K562 (cell line): ENCODE measurements around the gene LIMS1. TPM values are rescaled to one million over a fixed set of nuclear protein-coding genes. Genes with fewer than 3 reads are reported as not detected.

ENCODE experiments used
- ATAC-seq: fragments of 200-7000 bp; cut with Tn5 transposase; 3 replicates; pipeline ENCODE4 v1.9.1; 2020; ENCODE audit warnings: moderate library complexity
- BruUV-seq: library from RNA; stranded (reverse); fragments of 400-500 nt; replicated peaks from 2 replicates; lab custom pipeline; 2021; lab: Mats Ljungman, UMichigan
- CTCF ChIA-PET: fragments of 300-600 bp; formaldehyde crosslinking; extraction: SDS; loops from one replicate; lab custom pipeline; 2021; ENCODE audit warnings: low intra/inter-chr PET ratio; lab: Yijun Ruan, JAX
- POLR2A ChIA-PET: fragments of 300-600, 350-650 bp; sonication (Branson Sonifier 250); formaldehyde crosslinking; extraction: SDS; loops from one replicate; lab custom pipeline; 2021; ENCODE audit warnings: antibody characterized with exemption, inconsistent platforms; lab: Yijun Ruan, JAX
- DNase-seq, 4 experiments: peaks; one replicate each; pipeline versions ENCODE4 v3.0.0 to v3.0.0-alpha.2; 2011 to 2018; ENCODE audit warnings: low spot score in 3 of 4, mixed read lengths in 3 of 4; ENCODE audit errors: extremely low read depth in 1 of 4
- FAIRE-seq: peaks from 2 replicates; lab custom pipeline; 2011; peaks lifted over from hg19 to GRCh38; lab: Jason Lieb, UNC
- H2AFZ ChIP-seq: 2 replicates; pipeline ENCODE4 v1.6.0; 2011; ENCODE audit warnings: low read depth, low read length, control low read depth, inconsistent platforms
- H3K27ac ChIP-seq: fragments of 200-600 bp; 3 replicates; pipeline ENCODE4 v1.8.0; 2011; ENCODE audit warnings: low read depth, mild to moderate bottlenecking, control low read depth, inconsistent platforms, low read length, moderate library complexity, mixed read lengths; ENCODE audit errors: extremely low read depth
- H3K27me3 ChIP-seq, 2 experiments: fragments of 300-600 bp in 1 of 2; 2 replicates in 1 of 2; 3 replicates in 1 of 2; pipeline versions ENCODE4 v1.6.0 to v1.8.0; 2011; ENCODE audit warnings: inconsistent platforms in 2 of 2, low read length in 2 of 2, mild to moderate bottlenecking in 1 of 2, mixed read lengths in 1 of 2, moderate library complexity in 1 of 2; ENCODE audit not compliant: control insufficient read depth in 2 of 2, insufficient read depth in 2 of 2
- H3K36me3 ChIP-seq: fragments of 300-600 bp; 3 replicates; pipeline ENCODE4 v1.8.0; 2011; ENCODE audit warnings: mild to moderate bottlenecking, low read length, inconsistent platforms; ENCODE audit not compliant: control insufficient read depth, insufficient read depth
- H3K4me1 ChIP-seq, 2 experiments: fragments of 200-600 bp in 1 of 2; replicated peaks in 1 of 2; 2 replicates in 1 of 2; 3 replicates in 1 of 2; pipeline versions ENCODE4 v1.5.1 to v1.8.0; 2011; ENCODE audit warnings: inconsistent platforms in 2 of 2, low read length in 2 of 2, mild to moderate bottlenecking in 1 of 2, mixed read lengths in 1 of 2, moderate library complexity in 1 of 2; ENCODE audit not compliant: control insufficient read depth in 2 of 2, insufficient read depth in 2 of 2
- H3K4me2 ChIP-seq: 2 replicates; pipeline ENCODE4 v1.6.1; 2011; ENCODE audit warnings: low read length, control low read depth, inconsistent platforms, mixed read lengths; ENCODE audit not compliant: insufficient read depth
- H3K4me3 ChIP-seq: fragments of 200-600 bp; sonication (generic), shearing (Covaris generic); 2 replicates; pipeline ENCODE4 v1.5.1; 2016; ENCODE audit warnings: control low read depth, inconsistent platforms
- H3K79me2 ChIP-seq: fragments of 200-600 bp; 3 replicates; pipeline ENCODE4 v1.8.0; 2011; ENCODE audit warnings: low read length, inconsistent platforms; ENCODE audit not compliant: control insufficient read depth, insufficient read depth
- H3K9ac ChIP-seq, 2 experiments: 2 replicates each; pipeline versions ENCODE4 v1.6.0 to v1.6.1; 2011; ENCODE audit warnings: low read depth in 2 of 2, low read length in 2 of 2, control low read depth in 1 of 2, inconsistent platforms in 1 of 2, mild to moderate bottlenecking in 1 of 2, mixed read lengths in 1 of 2; ENCODE audit not compliant: insufficient read depth in 1 of 2
- H3K9me1 ChIP-seq: one replicate; pipeline ENCODE4 v1.6.0; 2011; ENCODE audit warnings: inconsistent platforms, mild to moderate bottlenecking, low read length, moderate library complexity; ENCODE audit not compliant: control insufficient read depth, insufficient read depth
- H3K9me3 ChIP-seq: replicated peaks from 2 replicates; pipeline ENCODE4 v1.5.1; 2011; ENCODE audit warnings: low read depth, low read length, inconsistent platforms; ENCODE audit not compliant: control insufficient read depth, insufficient read depth
- H4K20me1 ChIP-seq: replicated peaks from 2 replicates; pipeline ENCODE4 v1.6.1; 2011; ENCODE audit warnings: low read length, inconsistent platforms, mixed read lengths; ENCODE audit not compliant: control insufficient read depth, insufficient read depth
- CCAR2 ChIP-seq: fragments of 200-400 bp; formaldehyde crosslinking; IDR thresholded peaks from 2 replicates; pipeline ENCODE4 v1.6.1; 2017; ENCODE audit warnings: mild to moderate bottlenecking, low read depth, low read length
- CHD2 ChIP-seq: IDR thresholded peaks from 2 replicates; pipeline ENCODE4 v1.6.1; 2011; ENCODE audit warnings: low read depth, low read length
- DEAF1 ChIP-seq: fragments of 450-650 bp; formaldehyde crosslinking; IDR thresholded peaks from 2 replicates; pipeline ENCODE4 v1.4.0; 2020; ENCODE audit warnings: mild to moderate bottlenecking, moderate library complexity
- E2F6 ChIP-seq, 2 experiments: IDR thresholded peaks; 2 replicates each; pipeline ENCODE4 v1.6.1; 2011; ENCODE audit warnings: borderline replicate concordance in 1 of 2, control low read depth in 1 of 2, low read depth in 1 of 2, low read length in 1 of 2, mild to moderate bottlenecking in 1 of 2, mixed read lengths in 1 of 2, moderate library complexity in 1 of 2; ENCODE audit not compliant: insufficient read depth in 1 of 2, insufficient read length in 1 of 2, poor library complexity in 1 of 2, severe bottlenecking in 1 of 2; ENCODE audit errors: extremely low read depth in 1 of 2
- EGR1 ChIP-seq: fragments of 450-650 bp; conservative IDR thresholded peaks from 2 replicates; pipeline ENCODE4 v1.6.1; 2017; ENCODE audit warnings: mild to moderate bottlenecking
- FOXK2 ChIP-seq, 2 experiments: fragments of 450-650 bp; IDR thresholded peaks in 1 of 2; conservative IDR thresholded peaks in 1 of 2; 2 replicates each; pipeline ENCODE4 v1.6.1; 2016; ENCODE audit warnings: low read depth in 2 of 2, mild to moderate bottlenecking in 1 of 2
- FOXP1 ChIP-seq: sonication (generic); formaldehyde crosslinking; IDR thresholded peaks from 2 replicates; pipeline ENCODE4 v1.8.0; 2022; ENCODE audit warnings: mild to moderate bottlenecking, missing genetic modification reagents
- HCFC1 ChIP-seq: IDR thresholded peaks from 2 replicates; pipeline ENCODE4 v1.6.1; 2012; ENCODE audit warnings: low read depth, low read length, improper control_type of control experiment
- MAZ ChIP-seq, 2 experiments: fragments of 450-650 bp in 1 of 2; sonication (generic) in 1 of 2; formaldehyde crosslinking; IDR thresholded peaks in 1 of 2; conservative IDR thresholded peaks in 1 of 2; 2 replicates each; pipeline versions ENCODE4 v1.4.0 to v1.5.0; 2020; ENCODE audit warnings: mild to moderate bottlenecking in 1 of 2, missing genetic modification reagents in 1 of 2
- MCM5 ChIP-seq: fragments of 450-650 bp; IDR thresholded peaks from 2 replicates; pipeline ENCODE4 v1.6.1; 2016; ENCODE audit warnings: low read depth
- MITF ChIP-seq: IDR thresholded peaks from 2 replicates; pipeline ENCODE4 v1.6.1; 2014; ENCODE audit warnings: antibody characterized with exemption
- NR2F6 ChIP-seq: fragments of 450-650 bp; formaldehyde crosslinking; IDR thresholded peaks from 2 replicates; pipeline ENCODE4 v1.4.0; 2020; ENCODE audit warnings: mild to moderate bottlenecking
- PHF20 ChIP-seq: fragments of 450-650 bp; IDR thresholded peaks from 2 replicates; pipeline ENCODE4 v1.6.1; 2018; ENCODE audit not compliant: partially characterized antibody
- TCF3 ChIP-seq: sonication (generic); formaldehyde crosslinking; IDR thresholded peaks from 2 replicates; pipeline ENCODE4 v1.4.0; 2020; ENCODE audit warnings: mild to moderate bottlenecking, missing genetic modification reagents
- ZBTB5 ChIP-seq: fragments of 450-650 bp; IDR thresholded peaks from 2 replicates; pipeline ENCODE4 v1.6.1; 2017; ENCODE audit warnings: antibody characterized with exemption
- ZKSCAN1 ChIP-seq: fragments of 150-350 bp; IDR thresholded peaks from 2 replicates; pipeline ENCODE4 v1.6.1; 2016; ENCODE audit warnings: low read depth, low read length
- ZNF3 ChIP-seq: fragments of 250-450 bp; sonication (Bioruptor Pico); IDR thresholded peaks from 2 replicates; pipeline ENCODE4 v1.5.0; 2021; ENCODE audit warnings: mild to moderate bottlenecking, moderate library complexity
- WGBS: fragments of 100-300 bp; shearing (Covaris generic); methylation state at CpG from one replicate; pipeline ENCODE4 v1.1.6; 2016; ENCODE audit warnings: low coverage, mixed read lengths; ENCODE audit not compliant: insufficient coverage; ENCODE audit errors: missing lambda C conversion rate; 5-methylcytosine and 5-hydroxymethylcytosine counted together
- in situ Hi-C: fragments of 300-500 bp; cut with MboI; formaldehyde crosslinking; loops from 4 replicates; pipeline ENCODE4 v1.15.0; 2018; ENCODE audit warnings: inconsistent platforms, mixed read lengths
- intact Hi-C: fragments of 100-400 bp; cut with micrococcal nuclease; formaldehyde crosslinking; loops from 2 replicates; pipeline ENCODE4 v1.14.2; 2022
- polyA plus RNA-seq, 8 experiments: library from polyadenylated mRNA; depleted of rRNA in 4 of 8; stranded (reverse) in 5 of 8; unstranded in 3 of 8; fragments of >200 nt; fragmentation: Nextera tagmentation in 2 of 8; fragmentation: Illumina TruSeq in 1 of 8; extraction: Ambion mirVana in 2 of 8; extraction: Trizol in 1 of 8; gene quantifications; 2 replicates each; pipeline versions ENCODE4 v1.2.1 to v1.2.3, GENCODE V29; 2011 to 2014; ENCODE audit warnings: inconsistent platforms in 1 of 8, missing spikeins in 1 of 8
- total RNA-seq, 7 experiments: library from RNA; depleted of rRNA in 6 of 7; stranded (reverse); fragments of >200 nt in 6 of 7; fragmentation: Illumina TruSeq in 2 of 7; extraction: Trizol in 2 of 7; gene quantifications; 2 replicates each; pipeline versions ENCODE4 v1.2.1 to v1.2.3, GENCODE V29; 2011 to 2021; ENCODE audit warnings: low replicate concordance in 1 of 7

LIMS1 gene
- total and polyA plus RNA-seq, 9 of the 15 experiments (the other 6 are each of a cell fraction or from before 2014, with no cell fraction given), result 52.8 to 134 (median 81.0) TPM

- H3K4me1 ChIP-seq, result peaks cover 16 to 67% of the 10 kb centered on the region in 2 experiments
- FAIRE-seq (peak; percentile 95), DNase-seq (peak; percentile 51 to 87 (median 62)), ATAC-seq (peak; percentile 90)
- H2AFZ ChIP-seq, result peak overlapping the region; percentile 61; the same call in 1 of the 2 replicates
- H3K9me1 ChIP-seq, result no peaks in the 10 kb centered on the region
- WGBS, result 3% methylated on average over 8 of the region's 8 CpGs
- BruUV-seq, result no TSS peak
- H3K27me3 ChIP-seq, result no peaks in the 10 kb centered on the region
- peak overlapping the region; percentile 87 for H3K4me2 ChIP-seq
- H3K9ac ChIP-seq, result peak overlapping the region; percentile 42 to 80; a peak in 2 of 4 replicates
- H3K36me3 ChIP-seq, result no peaks in the 10 kb centered on the region; the same call in 2 of the 3 replicates
- ChIA-PET CTCF (no interaction called here), POLR2A (interaction anchor here (0.5 to 1.5 kb wide), 7 partner anchors 9 to 120 kb away, joined by 3 to 8 read pairs (median 5); no protein-coding TSS in a partner anchor)
- H3K9me3 ChIP-seq, result no peaks in the 10 kb centered on the region
- in situ Hi-C loops (no loop called here), intact Hi-C loops (no loop called here)
- peaks cover 6% of the 10 kb centered on the region for H4K20me1 ChIP-seq
- peak overlapping the region; percentile 21; the same call in 1 of the 2 replicates for H3K4me3 ChIP-seq
- peak overlapping the region; percentile 83 for H3K27ac ChIP-seq
- H3K79me2 ChIP-seq, result peaks cover 98% of the 10 kb centered on the region
- TF ChIP-seq NR2F6 (CRISPR knock-in tag), result no peak
- 0 out of 2 replicates have a peak, but pooled peaks have one; percentile 55 for TF ChIP-seq FOXP1 (CRISPR knock-in tag)
- no peak for TF ChIP-seq PHF20
- TF ChIP-seq DEAF1 (CRISPR knock-in tag), result no peak
- TF ChIP-seq EGR1, result no peak
- TF ChIP-seq MAZ (CRISPR knock-in tag; conservative IDR thresholded peaks at IDR 0.05 in 1 of 2, IDR thresholded peaks at IDR 0.05 in 1 of 2), result peak in 1 of 2 experiments; percentile 70; a peak in 1 of 4 replicates
- TF ChIP-seq HCFC1, result no peak
- no peak for TF ChIP-seq MCM5
- TF ChIP-seq E2F6 (IDR thresholded peaks at IDR 0.05; ENCODE audit: borderline replicate concordance in 1 of 2, extremely low read depth in 1 of 2, insufficient read depth in 1 of 2, insufficient read length in 1 of 2, low read depth in 1 of 2, low read length in 1 of 2, poor library complexity in 1 of 2, severe bottlenecking in 1 of 2), result peak in 1 of 2 experiments; percentile 59
- TF ChIP-seq ZKSCAN1, result no peak
- TF ChIP-seq CHD2, result no peak
- 0 out of 2 replicates have a peak, but pooled peaks have one; percentile 18 for TF ChIP-seq TCF3 (CRISPR knock-in tag)
- no peak for TF ChIP-seq MITF
- no peak for TF ChIP-seq ZNF3 (CRISPR knock-in tag)
- TF ChIP-seq ZBTB5, result no peak
- no peak for TF ChIP-seq CCAR2
- TF ChIP-seq FOXK2 (conservative IDR thresholded peaks at IDR 0.05 in 1 of 2, IDR thresholded peaks at IDR 0.05 in 1 of 2; ENCODE audit: low read depth in 2 of 2), result peak in 1 of 2 experiments; percentile 55; a peak in 2 of 4 replicates
Measured at GRCh38 chr2:108621087-108621559, 86.9 kb downstream of the LIMS1 start.
